Vagina (tissue), 2 donors: Measurements from ENCODE around the gene TDRD9. TPM values are rescaled to one million over a fixed set of nuclear protein-coding genes. Genes with fewer than 3 reads are reported as not detected.

Experiments used
- DNase-seq, 2 donors: peaks; one replicate each; pipeline ENCODE4 v3.0.0-alpha.2; 2017; ENCODE audit errors: extremely low spot score in 2 of 2
- H3K27ac ChIP-seq: fragments of 200-600 bp; sonication (generic); one replicate; pipeline ENCODE4 v1.5.1; 2019
- H3K27me3 ChIP-seq: fragments of 200-600 bp; sonication (generic); one replicate; pipeline ENCODE4 v1.5.1; 2019
- H3K36me3 ChIP-seq, 2 donors: fragments of 200-600 bp; sonication (generic); one replicate each; pipeline ENCODE4 v1.5.1; 2017 to 2019
- H3K4me1 ChIP-seq: fragments of 200-600 bp; sonication (generic); one replicate; pipeline ENCODE4 v1.5.1; 2019
- H3K4me3 ChIP-seq, 2 donors: fragments of 200-600 bp; sonication (generic); 1 replicate in 1 of 2; 2 replicates in 1 of 2; pipeline ENCODE4 v1.5.1; 2016 to 2019
- H3K9me3 ChIP-seq: fragments of 200-600 bp; sonication (generic); one replicate; pipeline ENCODE4 v1.5.1; 2019
- CTCF ChIP-seq, 3 experiments: fragments of 450-650 bp in 2 of 3; fragments of 200-600 bp in 1 of 3; sonication (generic) in 1 of 3; IDR thresholded peaks; one replicate each; pipeline ENCODE4 v1.5.1; 2017 to 2019; ENCODE audit warnings: antibody characterized with exemption in 3 of 3, mild to moderate bottlenecking in 2 of 3, moderate library complexity in 2 of 3
- POLR2A ChIP-seq, 2 donors: fragments of 450-650 bp; IDR thresholded peaks; one replicate each; pipeline ENCODE4 v1.6.1; 2017; ENCODE audit warnings: antibody characterized with exemption in 2 of 2, mild to moderate bottlenecking in 2 of 2, moderate library complexity in 2 of 2
- POLR2AphosphoS5 ChIP-seq, 2 donors: sonication (generic); formaldehyde crosslinking; IDR thresholded peaks; one replicate each; pipeline ENCODE4 v1.9.0; 2017; ENCODE audit warnings: antibody characterized with exemption in 2 of 2, mild to moderate bottlenecking in 2 of 2, low read depth in 1 of 2; ENCODE audit not compliant: insufficient read depth in 1 of 2
- intact Hi-C: fragments of 100-400 bp; cut with DNase I; formaldehyde crosslinking; loops from one replicate; pipeline ENCODE4 v1.15.1; 2023
- total RNA-seq: library from RNA; depleted of rRNA; stranded (reverse); fragments of >200 nt; gene quantifications from one replicate; pipeline ENCODE4 v1.2.3, GENCODE V29; 2016

The TDRD9 gene
- total RNA-seq, 1 donor from 2014 or later: 0.74 TPM

- TF ChIP-seq CTCF (IDR thresholded peaks at IDR 0.05) (no peak), POLR2A (IDR thresholded peaks at IDR 0.05) (no peak), POLR2AphosphoS5 (IDR thresholded peaks at IDR 0.05; ENCODE audit: insufficient read depth in 1 of 2, low read depth in 1 of 2) (no peak)
- no peaks in the 10 kb centered on the region for H3K27me3 ChIP-seq
- H3K4me3 ChIP-seq: no peak overlapping the region
- intact Hi-C loops: no loop called here
- peaks cover 12% of the 10 kb centered on the region for H3K4me1 ChIP-seq
- no peaks in the 10 kb centered on the region for H3K36me3 ChIP-seq
- DNase-seq: no peak
- no peaks in the 10 kb centered on the region for H3K9me3 ChIP-seq
- H3K27ac ChIP-seq: no peak overlapping the region
These were observed 168.8 kb downstream of the TDRD9 start for GRCh38 chr14:104096751-104097700.

GRCh38 chr14:104098272-104099095 lies 170.2 kb downstream of the TDRD9 start:
- Histone ChIP-seq H3K27ac (no peak overlapping the region), H3K9me3 (no peaks in the 10 kb centered on the region)

GRCh38 chr14:104099096-104100041 lies 171.1 kb downstream of the TDRD9 start:
- H3K27ac ChIP-seq: peak overlapping the region; percentile 63
- intact Hi-C loops: no loop called here
- H3K9me3 ChIP-seq: no peaks in the 10 kb centered on the region
- H3K36me3 ChIP-seq: no peaks in the 10 kb centered on the region
- TF ChIP-seq POLR2AphosphoS5 (IDR thresholded peaks at IDR 0.05; ENCODE audit: insufficient read depth in 1 of 2, low read depth in 1 of 2): no peak
- no peak for TF ChIP-seq POLR2A (IDR thresholded peaks at IDR 0.05)
- TF ChIP-seq CTCF (IDR thresholded peaks at IDR 0.05): no peak
- no peak for DNase-seq
- H3K4me1 ChIP-seq: peaks cover 16% of the 10 kb centered on the region
- H3K27me3 ChIP-seq: no peaks in the 10 kb centered on the region
- H3K4me3 ChIP-seq: no peak overlapping the region

More at GRCh38 chr14:104098272-104099095, 170.2 kb downstream of the TDRD9 start:
- no peak overlapping the region for H3K4me3 ChIP-seq
- intact Hi-C loops: no loop called here
- peaks cover 12% of the 10 kb centered on the region for H3K4me1 ChIP-seq
- no peaks in the 10 kb centered on the region for H3K27me3 ChIP-seq
- DNase-seq: no peak
- TF ChIP-seq POLR2AphosphoS5 (IDR thresholded peaks at IDR 0.05; ENCODE audit: insufficient read depth in 1 of 2, low read depth in 1 of 2) (no peak), POLR2A (IDR thresholded peaks at IDR 0.05) (no peak), CTCF (IDR thresholded peaks at IDR 0.05) (no peak)
- H3K36me3 ChIP-seq: no peaks in the 10 kb centered on the region

- TF ChIP-seq POLR2AphosphoS5 (IDR thresholded peaks at IDR 0.05; ENCODE audit: insufficient read depth in 1 of 2, low read depth in 1 of 2) (peak in 1 of 2 donors; percentile 11), CTCF (IDR thresholded peaks at IDR 0.05) (no peak)
- H3K36me3 ChIP-seq: no peaks in the 10 kb centered on the region
- H3K9me3 ChIP-seq: no peaks in the 10 kb centered on the region
- no peaks in the 10 kb centered on the region for H3K27me3 ChIP-seq
- H3K4me3 ChIP-seq: no peak overlapping the region
- H3K27ac ChIP-seq: peak overlapping the region; percentile 63
- H3K4me1 ChIP-seq: peaks cover 15% of the 10 kb centered on the region
- DNase-seq: no peak
- intact Hi-C loops: no loop called here
These were observed 172.2 kb downstream of the TDRD9 start for GRCh38 chr14:104100171-104101085.
